ENCODE results near the gene PRDX5.

PRDX5 gene

GRCh38 chr11:64358907-64359711, 41.2 kb downstream of the PRDX5 start, which contains the start of gene RPS6KA4 (continued):
- TF ChIP-seq, protein P1, sequence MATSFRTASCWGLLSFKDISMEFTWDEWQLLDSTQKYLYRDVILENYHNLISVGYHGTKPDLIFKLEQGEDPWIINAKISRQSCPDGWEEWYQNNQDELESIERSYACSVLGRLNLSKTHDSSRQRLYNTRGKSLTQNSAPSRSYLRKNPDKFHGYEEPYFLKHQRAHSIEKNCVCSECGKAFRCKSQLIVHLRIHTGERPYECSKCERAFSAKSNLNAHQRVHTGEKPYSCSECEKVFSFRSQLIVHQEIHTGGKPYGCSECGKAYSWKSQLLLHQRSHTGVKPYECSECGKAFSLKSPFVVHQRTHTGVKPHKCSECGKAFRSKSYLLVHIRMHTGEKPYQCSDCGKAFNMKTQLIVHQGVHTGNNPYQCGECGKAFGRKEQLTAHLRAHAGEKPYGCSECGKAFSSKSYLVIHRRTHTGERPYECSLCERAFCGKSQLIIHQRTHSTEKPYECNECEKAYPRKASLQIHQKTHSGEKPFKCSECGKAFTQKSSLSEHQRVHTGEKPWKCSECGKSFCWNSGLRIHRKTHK (tag by site-specific recombination; IDR thresholded peaks at IDR 0.05) = no peak
- TF ChIP-seq ZSCAN18 (tag by site-specific recombination; IDR thresholded peaks at IDR 0.05) = no peak
- no peak for TF ChIP-seq BCL11A (tag by site-specific recombination; IDR thresholded peaks at IDR 0.05; ENCODE audit: low read depth)
- 0 out of 2 replicates have a peak, but pooled peaks have one; percentile 3 for TF ChIP-seq GLIS1 (tag by site-specific recombination; IDR thresholded peaks at IDR 0.05)
- TF ChIP-seq, protein P2, sequence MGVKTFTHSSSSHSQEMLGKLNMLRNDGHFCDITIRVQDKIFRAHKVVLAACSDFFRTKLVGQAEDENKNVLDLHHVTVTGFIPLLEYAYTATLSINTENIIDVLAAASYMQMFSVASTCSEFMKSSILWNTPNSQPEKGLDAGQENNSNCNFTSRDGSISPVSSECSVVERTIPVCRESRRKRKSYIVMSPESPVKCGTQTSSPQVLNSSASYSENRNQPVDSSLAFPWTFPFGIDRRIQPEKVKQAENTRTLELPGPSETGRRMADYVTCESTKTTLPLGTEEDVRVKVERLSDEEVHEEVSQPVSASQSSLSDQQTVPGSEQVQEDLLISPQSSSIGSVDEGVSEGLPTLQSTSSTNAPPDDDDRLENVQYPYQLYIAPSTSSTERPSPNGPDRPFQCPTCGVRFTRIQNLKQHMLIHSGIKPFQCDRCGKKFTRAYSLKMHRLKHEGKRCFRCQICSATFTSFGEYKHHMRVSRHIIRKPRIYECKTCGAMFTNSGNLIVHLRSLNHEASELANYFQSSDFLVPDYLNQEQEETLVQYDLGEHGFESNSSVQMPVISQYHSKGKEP (tag by site-specific recombination; IDR thresholded peaks at IDR 0.05) = no peak
- TF ChIP-seq AEBP2 (tag by site-specific recombination; IDR thresholded peaks at IDR 0.05; ENCODE audit: borderline replicate concordance) = no peak
- TF ChIP-seq SALL2 (tag by site-specific recombination; IDR thresholded peaks at IDR 0.05; ENCODE audit: borderline replicate concordance) = no peak
- 0 out of 2 replicates have a peak, but pooled peaks have one; percentile 27 for TF ChIP-seq ZNF692 (tag by site-specific recombination; IDR thresholded peaks at IDR 0.05)

- peaks cover 0 to 40% of the 10 kb centered on the region in 2 experiments; a peak in 2 of 3 replicates for H3K36me3 ChIP-seq (ENCODE audit: control insufficient read depth in 2 of 2, insufficient read depth in 1 of 2, low read length in 2 of 2)
- H3K9me3 ChIP-seq (ENCODE audit: control insufficient read depth, insufficient read depth, low read depth, low read length) = no peaks in the 10 kb centered on the region
- H3K4me3 ChIP-seq (ENCODE audit: low read depth, low read length) = peak overlapping the region; percentile 83
- H3K27ac ChIP-seq (ENCODE audit: extremely low read depth, low read depth, low read length) = no peak overlapping the region; the same call in 1 of the 2 replicates
- ChIA-PET POLR2A (interaction anchor here (0.7 to 1.8 kb wide), 2 partner anchors 42 to 89 kb away, joined by 3 to 14 read pairs; partner anchors contain the start of genes PRDX5 and TRMT112), CTCF (interaction anchor here (0.7 to 7.8 kb wide), 6 partner anchors 16 to 289 kb away, joined by 3 to 81 read pairs (median 4); partner anchors contain the start of genes PRDX5 and TRMT112)
- H3K4me1 ChIP-seq (ENCODE audit: control insufficient read depth, insufficient read depth, low read length) = no peaks in the 10 kb centered on the region; the same call in 1 of the 2 replicates
- no peak for TF ChIP-seq GLIS2 (tag by site-specific recombination; IDR thresholded peaks at IDR 0.05)
- peak; percentile 46; the same call in 1 of the 2 replicates for TF ChIP-seq ZNF341 (tag by site-specific recombination; IDR thresholded peaks at IDR 0.05; ENCODE audit: low read depth)
- TF ChIP-seq KLF9 (tag by site-specific recombination; IDR thresholded peaks at IDR 0.05; ENCODE audit: low read depth) = 0 out of 2 replicates have a peak, but pooled peaks have one; percentile 16
- peak; percentile 88 for TF ChIP-seq GLIS1 (tag by site-specific recombination; IDR thresholded peaks at IDR 0.05)
- no peak for TF ChIP-seq HOXC10 (CRISPR knock-in tag; IDR thresholded peaks at IDR 0.05)
- no peak for TF ChIP-seq CTCF (tag by site-specific recombination; IDR thresholded peaks at IDR 0.05)
- no peak for TF ChIP-seq KLF10 (tag by site-specific recombination; IDR thresholded peaks at IDR 0.05)
- TF ChIP-seq ZNF302 (tag by site-specific recombination; IDR thresholded peaks at IDR 0.05; ENCODE audit: low read depth) = no peak
- TF ChIP-seq, protein P3, sequence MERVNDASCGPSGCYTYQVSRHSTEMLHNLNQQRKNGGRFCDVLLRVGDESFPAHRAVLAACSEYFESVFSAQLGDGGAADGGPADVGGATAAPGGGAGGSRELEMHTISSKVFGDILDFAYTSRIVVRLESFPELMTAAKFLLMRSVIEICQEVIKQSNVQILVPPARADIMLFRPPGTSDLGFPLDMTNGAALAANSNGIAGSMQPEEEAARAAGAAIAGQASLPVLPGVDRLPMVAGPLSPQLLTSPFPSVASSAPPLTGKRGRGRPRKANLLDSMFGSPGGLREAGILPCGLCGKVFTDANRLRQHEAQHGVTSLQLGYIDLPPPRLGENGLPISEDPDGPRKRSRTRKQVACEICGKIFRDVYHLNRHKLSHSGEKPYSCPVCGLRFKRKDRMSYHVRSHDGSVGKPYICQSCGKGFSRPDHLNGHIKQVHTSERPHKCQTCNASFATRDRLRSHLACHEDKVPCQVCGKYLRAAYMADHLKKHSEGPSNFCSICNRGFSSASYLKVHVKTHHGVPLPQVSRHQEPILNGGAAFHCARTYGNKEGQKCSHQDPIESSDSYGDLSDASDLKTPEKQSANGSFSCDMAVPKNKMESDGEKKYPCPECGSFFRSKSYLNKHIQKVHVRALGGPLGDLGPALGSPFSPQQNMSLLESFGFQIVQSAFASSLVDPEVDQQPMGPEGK (tag by site-specific recombination; IDR thresholded peaks at IDR 0.05) = peak; percentile 10; the same call in 1 of the 2 replicates
- TF ChIP-seq ZNF561 (tag by site-specific recombination; IDR thresholded peaks at IDR 0.05; ENCODE audit: borderline replicate concordance) = no peak
- TF ChIP-seq ZFHX2 (tag by site-specific recombination; conservative IDR thresholded peaks at IDR 0.05) = peak; percentile 30
- TF ChIP-seq EGR2 (tag by site-specific recombination; IDR thresholded peaks at IDR 0.05; ENCODE audit: low read depth) = 0 out of 2 replicates have a peak, but pooled peaks have one; percentile 12
Observed at GRCh38 chr11:64359712-64360445, 42.0 kb downstream of the PRDX5 start.

Measured in HEK293 (cell line).